ENCODE results near the gene KCTD16.

DNA sequence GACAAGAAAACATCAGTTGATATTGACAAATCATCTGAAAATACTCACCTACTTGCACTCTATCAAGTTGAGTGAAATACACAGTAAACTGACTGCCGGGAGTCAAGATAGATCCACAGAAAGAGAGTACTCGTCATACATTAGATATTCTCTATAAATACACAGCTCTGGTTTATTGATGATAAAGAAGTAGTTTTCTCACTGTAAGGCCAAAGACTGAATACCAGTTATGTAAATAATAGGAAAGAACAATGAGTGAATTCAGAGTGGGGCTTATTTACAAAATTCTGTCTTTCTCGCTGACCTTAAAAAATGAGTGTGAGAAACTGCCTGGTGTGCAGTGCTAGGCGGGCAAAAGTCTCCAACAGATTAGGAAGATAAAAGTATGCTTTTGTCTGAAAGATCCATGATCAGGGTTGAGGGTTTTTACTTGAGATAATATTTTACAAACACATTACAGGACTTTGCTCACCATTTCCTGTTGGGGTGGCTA lies 341.0 kb downstream of the KCTD16 start:
- TF ChIP-seq, protein P1, sequence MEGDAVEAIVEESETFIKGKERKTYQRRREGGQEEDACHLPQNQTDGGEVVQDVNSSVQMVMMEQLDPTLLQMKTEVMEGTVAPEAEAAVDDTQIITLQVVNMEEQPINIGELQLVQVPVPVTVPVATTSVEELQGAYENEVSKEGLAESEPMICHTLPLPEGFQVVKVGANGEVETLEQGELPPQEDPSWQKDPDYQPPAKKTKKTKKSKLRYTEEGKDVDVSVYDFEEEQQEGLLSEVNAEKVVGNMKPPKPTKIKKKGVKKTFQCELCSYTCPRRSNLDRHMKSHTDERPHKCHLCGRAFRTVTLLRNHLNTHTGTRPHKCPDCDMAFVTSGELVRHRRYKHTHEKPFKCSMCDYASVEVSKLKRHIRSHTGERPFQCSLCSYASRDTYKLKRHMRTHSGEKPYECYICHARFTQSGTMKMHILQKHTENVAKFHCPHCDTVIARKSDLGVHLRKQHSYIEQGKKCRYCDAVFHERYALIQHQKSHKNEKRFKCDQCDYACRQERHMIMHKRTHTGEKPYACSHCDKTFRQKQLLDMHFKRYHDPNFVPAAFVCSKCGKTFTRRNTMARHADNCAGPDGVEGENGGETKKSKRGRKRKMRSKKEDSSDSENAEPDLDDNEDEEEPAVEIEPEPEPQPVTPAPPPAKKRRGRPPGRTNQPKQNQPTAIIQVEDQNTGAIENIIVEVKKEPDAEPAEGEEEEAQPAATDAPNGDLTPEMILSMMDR (IDR thresholded peaks at IDR 0.05) = no peak
- TF ChIP-seq POLR2A (IDR thresholded peaks at IDR 0.05) = no peak

Data from prostate gland (tissue), 2 donors.